PC-9 (cell line): ENCODE results near the gene ACTRT3. TPM values are rescaled to one million over a fixed set of nuclear protein-coding genes. Genes with fewer than 3 reads are reported as not detected.

Experiments used
- BruUV-seq: library from RNA; stranded (reverse); fragments of 400-500 nt; replicated peaks from 2 replicates; lab custom pipeline; 2021; lab: Mats Ljungman, UMichigan
- CTCF ChIA-PET: fragments of 300-600 bp; sonication (Branson Sonifier 250); formaldehyde crosslinking; loops from one replicate; lab custom pipeline; 2022; ENCODE audit warnings: antibody characterized with exemption; lab: Charles Lee
- POLR2A ChIA-PET: fragments of 300-600 bp; sonication (Branson Sonifier 250); formaldehyde crosslinking; loops from one replicate; lab custom pipeline; 2022; ENCODE audit warnings: antibody characterized with exemption; ENCODE audit not compliant: unreplicated experiment; lab: Charles Lee
- DNase-seq, 2 experiments: peaks; one replicate each; pipeline versions ENCODE4 v3.0.0 to v3.0.0-alpha.2; 2015 to 2022; ENCODE audit warnings: mixed read lengths in 1 of 2
- H2AFZ ChIP-seq: fragments of 200-600 bp; sonication (generic); 2 replicates; pipeline ENCODE4 v1.8.1; 2017; ENCODE audit warnings: antibody characterized with exemption
- H3F3A ChIP-seq: fragments of 200-600 bp; sonication (generic); 2 replicates; pipeline ENCODE4 v1.8.1; 2017; ENCODE audit warnings: antibody characterized with exemption, mild to moderate bottlenecking, low read depth; ENCODE audit not compliant: insufficient read depth
- H3K27ac ChIP-seq: fragments of 200-600 bp; sonication (generic); 2 replicates; pipeline ENCODE4 v1.6.1; 2016; ENCODE audit warnings: mixed run types
- H3K27me3 ChIP-seq: fragments of 200-600 bp; sonication (generic); 2 replicates; pipeline ENCODE4 v1.6.1; 2016; ENCODE audit warnings: low read depth, mixed run types; ENCODE audit not compliant: insufficient read depth
- H3K36me3 ChIP-seq: fragments of 200-600 bp; sonication (generic); 2 replicates; pipeline ENCODE4 v1.6.1; 2016; ENCODE audit warnings: low read depth, mixed run types
- H3K4me1 ChIP-seq: fragments of 200-600 bp; sonication (generic); replicated peaks from 2 replicates; pipeline ENCODE4 v1.6.1; 2016; ENCODE audit warnings: mixed run types; ENCODE audit not compliant: insufficient read depth
- H3K4me2 ChIP-seq: fragments of 200-600 bp; sonication (generic); 2 replicates; pipeline ENCODE4 v1.6.1; 2017; ENCODE audit warnings: mixed run types
- H3K4me3 ChIP-seq: fragments of 200-600 bp; sonication (generic); 2 replicates; pipeline ENCODE4 v1.6.1; 2016; ENCODE audit warnings: mixed run types
- H3K79me2 ChIP-seq: fragments of 200-600 bp; sonication (generic); 2 replicates; pipeline ENCODE4 v1.6.1; 2017; ENCODE audit warnings: low read depth, mixed run types
- H3K9me2 ChIP-seq: fragments of 200-600 bp; sonication (generic); 2 replicates; pipeline ENCODE4 v1.8.1; 2017; ENCODE audit warnings: mild to moderate bottlenecking; ENCODE audit not compliant: insufficient read depth
- H3K9me3 ChIP-seq: fragments of 200-600 bp; sonication (generic); 2 replicates; pipeline ENCODE4 v1.8.1; 2016; ENCODE audit warnings: low read depth; ENCODE audit not compliant: insufficient read depth
- H4K20me1 ChIP-seq: fragments of 200-600 bp; sonication (generic); 2 replicates; pipeline ENCODE4 v1.8.1; 2017; ENCODE audit not compliant: insufficient read depth
- EZH2 ChIP-seq: fragments of 200-600 bp; sonication (generic); IDR thresholded peaks from 2 replicates; pipeline ENCODE4 v1.8.0; 2017; ENCODE audit warnings: antibody characterized with exemption, low read depth
- intact Hi-C: fragments of 100-400 bp; cut with micrococcal nuclease; formaldehyde crosslinking; loops from one replicate; pipeline ENCODE4 v1.10.0; 2022; ENCODE audit not compliant: unreplicated experiment
- total RNA-seq: library from RNA; stranded (reverse); gene quantifications from 2 replicates; pipeline ENCODE4 v1.2.3, GENCODE V29; 2021
- TF ChIP-seq, protein P1 (sequence below): fragments of 200-600 bp; sonication (generic); conservative IDR thresholded peaks from 2 replicates; pipeline ENCODE4 v1.6.1; 2017; ENCODE audit warnings: mixed run types, antibody characterized with exemption, mild to moderate bottlenecking, moderate library complexity

The ACTRT3 gene
- total RNA-seq, 1 experiment from 2014 or later = 2.4 TPM

- no peaks in the 10 kb centered on the region for H4K20me1 ChIP-seq
- no peak for DNase-seq
- no peak for TF ChIP-seq EZH2
- TF ChIP-seq, protein P1, sequence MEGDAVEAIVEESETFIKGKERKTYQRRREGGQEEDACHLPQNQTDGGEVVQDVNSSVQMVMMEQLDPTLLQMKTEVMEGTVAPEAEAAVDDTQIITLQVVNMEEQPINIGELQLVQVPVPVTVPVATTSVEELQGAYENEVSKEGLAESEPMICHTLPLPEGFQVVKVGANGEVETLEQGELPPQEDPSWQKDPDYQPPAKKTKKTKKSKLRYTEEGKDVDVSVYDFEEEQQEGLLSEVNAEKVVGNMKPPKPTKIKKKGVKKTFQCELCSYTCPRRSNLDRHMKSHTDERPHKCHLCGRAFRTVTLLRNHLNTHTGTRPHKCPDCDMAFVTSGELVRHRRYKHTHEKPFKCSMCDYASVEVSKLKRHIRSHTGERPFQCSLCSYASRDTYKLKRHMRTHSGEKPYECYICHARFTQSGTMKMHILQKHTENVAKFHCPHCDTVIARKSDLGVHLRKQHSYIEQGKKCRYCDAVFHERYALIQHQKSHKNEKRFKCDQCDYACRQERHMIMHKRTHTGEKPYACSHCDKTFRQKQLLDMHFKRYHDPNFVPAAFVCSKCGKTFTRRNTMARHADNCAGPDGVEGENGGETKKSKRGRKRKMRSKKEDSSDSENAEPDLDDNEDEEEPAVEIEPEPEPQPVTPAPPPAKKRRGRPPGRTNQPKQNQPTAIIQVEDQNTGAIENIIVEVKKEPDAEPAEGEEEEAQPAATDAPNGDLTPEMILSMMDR = no peak
- H3K27me3 ChIP-seq = no peaks in the 10 kb centered on the region
- intact Hi-C loops = loop anchor here (5.0 kb wide), 1 partner anchor 1807 kb away; no protein-coding TSS in a partner anchor
- no peak overlapping the region for H2AFZ ChIP-seq
- H3F3A ChIP-seq = peaks cover 21% of the 10 kb centered on the region; the same call in 1 of the 2 replicates
- H3K4me1 ChIP-seq = peaks cover 4% of the 10 kb centered on the region; the same call in 1 of the 2 replicates
- POLR2A ChIA-PET = interaction anchor here (0.7 kb wide), 1 partner anchor 108 kb away, joined by 4 read pairs; no protein-coding TSS in a partner anchor
- H3K9me2 ChIP-seq = no peaks in the 10 kb centered on the region; the same call in 1 of the 2 replicates
- CTCF ChIA-PET = no interaction called here
- H3K27ac ChIP-seq = no peak overlapping the region
- 0 out of 2 replicates have a peak, but pooled peaks cover 6% of the 10 kb centered on the region for H3K79me2 ChIP-seq
- BruUV-seq = no TSS peak
- peaks cover 6% of the 10 kb centered on the region; the same call in 1 of the 2 replicates for H3K9me3 ChIP-seq
- no peak overlapping the region for H3K4me3 ChIP-seq
- H3K36me3 ChIP-seq = no peaks in the 10 kb centered on the region
- no peak overlapping the region for H3K4me2 ChIP-seq
Measured at GRCh38 chr3:169760479-169760878, 8.9 kb downstream of the ACTRT3 start.

GRCh38 chr3:169759256-169759655 is 10.1 kb downstream of the ACTRT3 start:
- Histone ChIP-seq H3K36me3 (no peaks in the 10 kb centered on the region), H3K79me2 (0 out of 2 replicates have a peak, but pooled peaks cover 6% of the 10 kb centered on the region), H3K27me3 (no peaks in the 10 kb centered on the region), H3K4me3 (no peak overlapping the region), H3K9me3 (peaks cover 6% of the 10 kb centered on the region; the same call in 1 of the 2 replicates), H4K20me1 (no peaks in the 10 kb centered on the region), H2AFZ (no peak overlapping the region), H3K27ac (no peak overlapping the region), H3K4me1 (no peaks in the 10 kb centered on the region; the same call in 1 of the 2 replicates), H3F3A (peaks cover 11% of the 10 kb centered on the region; the same call in 1 of the 2 replicates), H3K4me2 (no peak overlapping the region), H3K9me2 (no peaks in the 10 kb centered on the region; the same call in 1 of the 2 replicates)
- TF ChIP-seq, protein P1 = no peak
- no peak for TF ChIP-seq EZH2
- POLR2A ChIA-PET = interaction anchor here (0.6 kb wide), 1 partner anchor 234 kb away, joined by 7 read pairs; no protein-coding TSS in a partner anchor
- intact Hi-C loops = no loop called here
- no TSS peak for BruUV-seq
- CTCF ChIA-PET = no interaction called here
- no peak for DNase-seq

GRCh38 chr3:169758359-169758994 is 10.9 kb downstream of the ACTRT3 start:
- ChIA-PET CTCF (interaction anchor here (0.6 kb wide), 1 partner anchor 10 kb away, joined by 4 read pairs; no protein-coding TSS in a partner anchor), POLR2A (interaction anchor here (0.6 kb wide), 2 partner anchors 15 to 1164 kb away, joined by 4 to 5 read pairs; no protein-coding TSS in a partner anchor)
- no peaks in the 10 kb centered on the region for H3K27me3 ChIP-seq
- H3K36me3 ChIP-seq = no peaks in the 10 kb centered on the region
- H4K20me1 ChIP-seq = no peaks in the 10 kb centered on the region
- 0 out of 2 replicates have a peak, but pooled peaks cover 2% of the 10 kb centered on the region for H3K79me2 ChIP-seq
- peaks cover 4% of the 10 kb centered on the region; the same call in 1 of the 2 replicates for H3K9me3 ChIP-seq
- H3K27ac ChIP-seq = no peak overlapping the region
- no peaks in the 10 kb centered on the region; the same call in 1 of the 2 replicates for H3K9me2 ChIP-seq
- no peak for DNase-seq
- intact Hi-C loops = no loop called here
- H3K4me2 ChIP-seq = no peak overlapping the region
- peaks cover 5% of the 10 kb centered on the region; the same call in 1 of the 2 replicates for H3F3A ChIP-seq
- H3K4me1 ChIP-seq = no peaks in the 10 kb centered on the region
- H2AFZ ChIP-seq = no peak overlapping the region
- BruUV-seq = no TSS peak
- no peak overlapping the region for H3K4me3 ChIP-seq
- TF ChIP-seq, protein P1 = no peak
- TF ChIP-seq EZH2 = no peak
